A549 (cell line): ENCODE measurements around the gene HFM1. TPM values are rescaled to one million over a fixed set of nuclear protein-coding genes. Genes with fewer than 3 reads are reported as not detected.

ENCODE experiments used
- ATAC-seq, 2 experiments: fragments of 200-7000 bp in 1 of 2; fragments of >200 bp in 1 of 2; cut with Nextera tagmentation in 1 of 2; cut with Tn5 transposase in 1 of 2; 3 replicates each; pipeline versions ENCODE4 v1.8.0 to v1.9.1; 2018 to 2020; ENCODE audit warnings: mild to moderate bottlenecking in 1 of 2, moderate library complexity in 1 of 2
- CTCF ChIA-PET: fragments of 300-600 bp; sonication (Branson Sonifier 250); formaldehyde crosslinking; extraction: SDS; loops from one replicate; lab custom pipeline; 2021; ENCODE audit warnings: antibody characterized with exemption, inconsistent platforms; lab: Yijun Ruan, JAX
- POLR2A ChIA-PET: fragments of 350-600 bp; formaldehyde crosslinking; extraction: SDS; loops from one replicate; lab custom pipeline; 2021; ENCODE audit warnings: antibody characterized with exemption, inconsistent platforms; lab: Yijun Ruan, JAX
- DNase-seq, 2 experiments: peaks; one replicate each; pipeline versions ENCODE4 v3.0.0 to v3.0.0-alpha.2; 2011 to 2016; ENCODE audit warnings: low read depth in 1 of 2, low spot score in 1 of 2
- FAIRE-seq: peaks from 2 replicates; lab custom pipeline; 2011; peaks lifted over from hg19 to GRCh38; lab: Jason Lieb, UNC
- H3K27ac ChIP-seq, 2 experiments: fragments of >200 bp; sonication (Bioruptor Twin); formaldehyde crosslinking; 3 replicates each; pipeline ENCODE4 v1.5.1; 2016 to 2017
- H3K4me1 ChIP-seq: fragments of >200 bp; sonication (Bioruptor Twin); formaldehyde crosslinking; 3 replicates; pipeline ENCODE4 v1.6.1; 2016
- H3K4me2 ChIP-seq: fragments of >200 bp; sonication (Bioruptor Twin); formaldehyde crosslinking; 3 replicates; pipeline ENCODE4 v1.6.1; 2016
- H3K4me3 ChIP-seq: fragments of >200 bp; sonication (Bioruptor Twin); formaldehyde crosslinking; 3 replicates; pipeline ENCODE4 v1.5.1; 2016
- H3K9me3 ChIP-seq: fragments of >200 bp; sonication (Bioruptor Twin); formaldehyde crosslinking; 3 replicates; pipeline ENCODE4 v1.6.1; 2016
- ATOH8 ChIP-seq: fragments of 250-450 bp; sonication (Bioruptor Pico); IDR thresholded peaks from 2 replicates; pipeline ENCODE4 v1.5.0; 2020; ENCODE audit warnings: low read depth, mild to moderate bottlenecking, moderate library complexity
- BCL3 ChIP-seq: fragments of >200 bp; sonication (Bioruptor Twin); formaldehyde crosslinking; IDR thresholded peaks from 3 replicates; pipeline ENCODE4 v1.6.1; 2016
- BHLHE40 ChIP-seq: IDR thresholded peaks from 2 replicates; pipeline ENCODE4 v1.6.1; 2012; ENCODE audit warnings: low read depth, low read length, inconsistent platforms
- CHD4 ChIP-seq: fragments of 200-600 bp; sonication (generic); IDR thresholded peaks from 2 replicates; pipeline ENCODE4 v1.6.1; 2016; ENCODE audit warnings: antibody characterized with exemption, mild to moderate bottlenecking, borderline replicate concordance
- CTCF ChIP-seq: fragments of >200 bp; sonication (Bioruptor Twin); formaldehyde crosslinking; IDR thresholded peaks from 3 replicates; pipeline ENCODE4 v1.5.1; 2016
- EHF ChIP-seq: fragments of 250-450 bp; sonication (Bioruptor Pico); IDR thresholded peaks from 2 replicates; pipeline ENCODE4 v1.5.0; 2020; ENCODE audit warnings: mild to moderate bottlenecking
- EHMT2 ChIP-seq: fragments of 200-600 bp; sonication (generic); IDR thresholded peaks from 2 replicates; pipeline ENCODE4 v1.6.1; 2016; ENCODE audit warnings: antibody characterized with exemption, low read depth, mild to moderate bottlenecking, moderate library complexity
- ELK1 ChIP-seq: fragments of 150-350 bp; IDR thresholded peaks from 2 replicates; pipeline ENCODE4 v1.6.1; 2014; ENCODE audit warnings: low read depth, mild to moderate bottlenecking, low read length
- EP300 ChIP-seq, 2 experiments: fragments of >200 bp; sonication (Bioruptor Twin); formaldehyde crosslinking; IDR thresholded peaks; 2 replicates in 1 of 2; 3 replicates in 1 of 2; pipeline ENCODE4 v1.6.1; 2016 to 2017
- FOSB ChIP-seq: fragments of 250-450 bp; sonication (Bioruptor Pico); IDR thresholded peaks from 2 replicates; pipeline ENCODE4 v1.5.0; 2020; ENCODE audit warnings: mild to moderate bottlenecking, moderate library complexity
- FOSL2 ChIP-seq, 2 experiments: fragments of 450-650 bp in 1 of 2; fragments of >200 bp in 1 of 2; sonication (Bioruptor Twin) in 1 of 2; formaldehyde crosslinking; IDR thresholded peaks; 2 replicates each; pipeline versions ENCODE4 v1.5.0 to v1.6.1; 2016 to 2020; ENCODE audit warnings: mild to moderate bottlenecking in 1 of 2, moderate library complexity in 1 of 2
- FOXS1 ChIP-seq: fragments of 250-450 bp; sonication (Bioruptor Pico); IDR thresholded peaks from 2 replicates; pipeline ENCODE4 v1.5.0; 2020; ENCODE audit warnings: mild to moderate bottlenecking, moderate library complexity
- HMGXB4 ChIP-seq: fragments of 250-450 bp; sonication (Bioruptor Pico); IDR thresholded peaks from 2 replicates; pipeline ENCODE4 v1.5.0; 2021; ENCODE audit warnings: mild to moderate bottlenecking, moderate library complexity, borderline replicate concordance
- HOXB5 ChIP-seq: fragments of 250-450 bp; sonication (Bioruptor Pico); IDR thresholded peaks from 2 replicates; pipeline ENCODE4 v1.5.0; 2020; ENCODE audit warnings: mild to moderate bottlenecking, moderate library complexity
- JUN ChIP-seq, 2 experiments: fragments of >200 bp; sonication (Bioruptor Twin); formaldehyde crosslinking; IDR thresholded peaks; 2 replicates in 1 of 2; 3 replicates in 1 of 2; pipeline ENCODE4 v1.6.1; 2016 to 2017
- JUNB ChIP-seq: fragments of >200 bp; sonication (Bioruptor Twin); formaldehyde crosslinking; IDR thresholded peaks from 2 replicates; pipeline ENCODE4 v1.6.1; 2016
- MAX ChIP-seq: IDR thresholded peaks from 2 replicates; pipeline ENCODE4 v1.6.1; 2012
- MYC ChIP-seq: IDR thresholded peaks from 2 replicates; pipeline ENCODE4 v1.6.1; 2012; ENCODE audit warnings: mild to moderate bottlenecking, inconsistent platforms, low read length, improper control_type of control experiment, borderline replicate concordance
- NR3C1 ChIP-seq: fragments of >200 bp; sonication (Bioruptor Twin); formaldehyde crosslinking; IDR thresholded peaks from 3 replicates; pipeline ENCODE4 v1.6.1; 2017
- PHF8 ChIP-seq: fragments of 200-600 bp; sonication (generic); IDR thresholded peaks from 2 replicates; pipeline ENCODE4 v1.6.1; 2016; ENCODE audit warnings: low read depth, mild to moderate bottlenecking, antibody characterized with exemption, moderate library complexity, borderline replicate concordance
- POLR2A ChIP-seq: IDR thresholded peaks from 2 replicates; pipeline ENCODE4 v1.6.1; 2012; ENCODE audit warnings: mild to moderate bottlenecking, low read length
- RAD21 ChIP-seq, 2 experiments: fragments of >200 bp in 1 of 2; sonication (Bioruptor Twin) in 1 of 2; formaldehyde crosslinking in 1 of 2; IDR thresholded peaks in 1 of 2; conservative IDR thresholded peaks in 1 of 2; 2 replicates in 1 of 2; 3 replicates in 1 of 2; pipeline ENCODE4 v1.6.1; 2012 to 2018; ENCODE audit warnings: inconsistent platforms in 1 of 2
- RCOR1 ChIP-seq: fragments of 150-350 bp; IDR thresholded peaks from 2 replicates; pipeline ENCODE4 v1.6.1; 2014; ENCODE audit warnings: antibody characterized with exemption, low read length, low read depth
- RFX5 ChIP-seq: fragments of 450-650 bp; IDR thresholded peaks from 2 replicates; pipeline ENCODE4 v1.7.1; 2014; ENCODE audit warnings: antibody characterized with exemption, mild to moderate bottlenecking, moderate library complexity
- ZC3H11A ChIP-seq: fragments of 450-650 bp; IDR thresholded peaks from 2 replicates; pipeline ENCODE4 v1.6.1; 2014; ENCODE audit warnings: antibody characterized with exemption, mild to moderate bottlenecking
- ZFP36 ChIP-seq: fragments of 450-650 bp; IDR thresholded peaks from 2 replicates; pipeline ENCODE4 v1.6.1; 2014; ENCODE audit warnings: borderline replicate concordance; ENCODE audit not compliant: partially characterized antibody
- ZNF302 ChIP-seq: fragments of 250-450 bp; sonication (Bioruptor Pico); IDR thresholded peaks from 2 replicates; pipeline ENCODE4 v1.9.0; 2021; ENCODE audit warnings: inconsistent platforms, mild to moderate bottlenecking, moderate library complexity
- ZSCAN20 ChIP-seq: fragments of 250-450 bp; sonication (Bioruptor Pico); IDR thresholded peaks from 2 replicates; pipeline ENCODE4 v1.8.0; 2022; ENCODE audit warnings: mild to moderate bottlenecking, moderate library complexity
- WGBS: methylation state at CpG from one replicate; pipeline ENCODE4 v1.1.6; 2017; ENCODE audit errors: missing lambda C conversion rate; 5-methylcytosine and 5-hydroxymethylcytosine counted together
- polyA plus RNA-seq, 4 experiments: library from polyadenylated mRNA; depleted of rRNA in 3 of 4; stranded (reverse); fragments of >200 nt; fragmentation: RNase III in 1 of 4; extraction: RNeasy Plus Mini Kit Qiagen cat#74134 plus additional on column Dnase treatment in 1 of 4; gene quantifications; 2 replicates in 3 of 4; 3 replicates in 1 of 4; pipeline ENCODE4 v1.2.3, GENCODE V29; 2011 to 2017

HFM1 gene
- polyA plus RNA-seq, 2 of the 4 experiments (the other 2 are of a cell fraction): 0.04 to 0.68 TPM

- TF ChIP-seq MYC: no peak
- no peak for TF ChIP-seq ZSCAN20 (CRISPR knock-in tag)
- no peak for TF ChIP-seq BCL3
- TF ChIP-seq BHLHE40: no peak
- TF ChIP-seq JUN (IDR thresholded peaks at IDR 0.05): no peak
- no peak for TF ChIP-seq EHMT2
- TF ChIP-seq RAD21 (conservative IDR thresholded peaks at IDR 0.05 in 1 of 2, IDR thresholded peaks at IDR 0.05 in 1 of 2): no peak
- no peak for TF ChIP-seq HOXB5 (CRISPR knock-in tag)
- no peak for TF ChIP-seq ELK1
- TF ChIP-seq ZNF302 (CRISPR knock-in tag): no peak
- TF ChIP-seq CHD4: no peak
- no peak for TF ChIP-seq HMGXB4 (CRISPR knock-in tag)
- TF ChIP-seq RCOR1: no peak
- TF ChIP-seq EHF (CRISPR knock-in tag): no peak
- no peak for TF ChIP-seq POLR2A
- TF ChIP-seq JUNB: no peak
- TF ChIP-seq NR3C1: no peak
- no peak for TF ChIP-seq ATOH8 (CRISPR knock-in tag)
- ChIA-PET POLR2A (no interaction called here), CTCF (no interaction called here)
- H3K4me3 ChIP-seq: no peak overlapping the region
- no peak overlapping the region for H3K4me2 ChIP-seq
- no peak for ATAC-seq
- FAIRE-seq: no peak
- H3K4me1 ChIP-seq: no peaks in the 10 kb centered on the region
- no peak overlapping the region for H3K27ac ChIP-seq
- DNase-seq: no peak
- 41% methylated on average over 3 of the region's 3 CpGs for WGBS
- no peaks in the 10 kb centered on the region for H3K9me3 ChIP-seq
These were observed 22.8 kb downstream of the HFM1 start for GRCh38 chr1:91381844-91382243.

GRCh38 chr1:91374086-91374485 is 30.6 kb downstream of the HFM1 start:
- no peak for FAIRE-seq
- H3K4me2 ChIP-seq: no peak overlapping the region
- TF ChIP-seq MAX: no peak
- TF ChIP-seq MYC: no peak
- no peak for TF ChIP-seq CTCF
- TF ChIP-seq FOXS1 (CRISPR knock-in tag): no peak
- no peak for TF ChIP-seq ATOH8 (CRISPR knock-in tag)
- no peak for TF ChIP-seq ZFP36
- no peak for TF ChIP-seq ZNF302 (CRISPR knock-in tag)
- TF ChIP-seq EP300 (IDR thresholded peaks at IDR 0.05): no peak
- no peak for TF ChIP-seq RFX5
- TF ChIP-seq FOSL2 (IDR thresholded peaks at IDR 0.05): no peak
- TF ChIP-seq FOSL2 (CRISPR knock-in tag; IDR thresholded peaks at IDR 0.05): no peak
- no peak for TF ChIP-seq HMGXB4 (CRISPR knock-in tag)
- no peak for TF ChIP-seq ZC3H11A
- TF ChIP-seq PHF8: no peak
- no peak for TF ChIP-seq FOSB (CRISPR knock-in tag)
- no peak for DNase-seq
- ChIA-PET POLR2A (no interaction called here), CTCF (no interaction called here)
- no peak overlapping the region for H3K4me3 ChIP-seq
- H3K4me1 ChIP-seq: no peaks in the 10 kb centered on the region
- no peak overlapping the region for H3K27ac ChIP-seq
- WGBS: 14% methylated on average over 1 of the region's 1 CpG
- ATAC-seq: no peak
- no peaks in the 10 kb centered on the region for H3K9me3 ChIP-seq
